HL-60 (cell line): Measurements from ENCODE around the gene TNRC6C.

Source experiments
- DNase-seq, 2 experiments: peaks; one replicate each; pipeline ENCODE4 v3.0.0-alpha.2; 2010 to 2020; ENCODE audit warnings: low read depth in 1 of 2, low spot score in 1 of 2
- H3K27ac ChIP-seq: fragments of 250-450 bp; sonication (Bioruptor Pico); replicated peaks from 2 replicates; pipeline ENCODE4 v1.5.1; 2020; ENCODE audit warnings: mild to moderate bottlenecking, moderate library complexity
- H3K27me3 ChIP-seq: fragments of 250-450 bp; sonication (Bioruptor Pico); 2 replicates; pipeline ENCODE4 v1.5.1; 2021; ENCODE audit warnings: mild to moderate bottlenecking, moderate library complexity; ENCODE audit not compliant: insufficient read depth, poor library complexity, severe bottlenecking
- H3K4me3 ChIP-seq: replicated peaks from 2 replicates; pipeline ENCODE4 v1.5.1; 2011; ENCODE audit warnings: mild to moderate bottlenecking, control low read depth, low read length; ENCODE audit not compliant: insufficient read depth
- CTCF ChIP-seq: IDR thresholded peaks from one replicate; pipeline ENCODE4 v1.5.1; 2011; ENCODE audit warnings: low read length, control low read depth, inconsistent platforms; ENCODE audit not compliant: insufficient read depth
- GABPA ChIP-seq: IDR thresholded peaks from 2 replicates; pipeline ENCODE4 v1.6.1; 2012; ENCODE audit warnings: low read depth
- POLR2AphosphoS5 ChIP-seq: IDR thresholded peaks from 2 replicates; pipeline ENCODE4 v1.6.1; 2012; ENCODE audit warnings: low read depth
- REST ChIP-seq: IDR thresholded peaks from 2 replicates; pipeline ENCODE4 v1.6.1; 2012; ENCODE audit warnings: low read depth; ENCODE audit not compliant: insufficient replicate concordance
- SPI1 ChIP-seq: IDR thresholded peaks from 2 replicates; pipeline ENCODE4 v1.6.1; 2012; ENCODE audit warnings: low read depth, mild to moderate bottlenecking, borderline replicate concordance

Gene TNRC6C

GRCh38 chr17:78039581-78039980 lies 81.1 kb downstream of the TNRC6C start:
- H3K27ac ChIP-seq = no peak overlapping the region
- H3K27me3 ChIP-seq = no peaks in the 10 kb centered on the region
- no peak for DNase-seq
- H3K4me3 ChIP-seq = no peak overlapping the region
- TF ChIP-seq CTCF (no peak), REST (no peak), SPI1 (no peak), GABPA (no peak), POLR2AphosphoS5 (no peak)

- no peak overlapping the region for H3K4me3 ChIP-seq
- DNase-seq = no peak
These were observed 82.2 kb downstream of the TNRC6C start for GRCh38 chr17:78040440-78041385.

More at GRCh38 chr17:78040440-78041385, 82.2 kb downstream of the TNRC6C start:
- TF ChIP-seq CTCF (no peak), GABPA (no peak), SPI1 (no peak), REST (no peak), POLR2AphosphoS5 (no peak)
- H3K27me3 ChIP-seq = no peaks in the 10 kb centered on the region
- H3K27ac ChIP-seq = no peak overlapping the region
